RWPE2 (cell line): ENCODE data around the gene TMEM94.

Experiments
- ATAC-seq: fragments of 200-7000 bp; cut with Tn5 transposase; 3 replicates; pipeline ENCODE4 v1.9.1; 2021; ENCODE audit warnings: low read depth
- DNase-seq: peaks from one replicate; pipeline ENCODE4 v3.0.0-alpha.2; 2020; ENCODE audit warnings: low spot score
- H3K27ac ChIP-seq: fragments of 450-650 bp; 2 replicates; pipeline ENCODE4 v1.5.1; 2017; ENCODE audit warnings: mild to moderate bottlenecking; ENCODE audit not compliant: poor library complexity, severe bottlenecking
- H3K27me3 ChIP-seq: fragments of 250-450 bp; sonication (Bioruptor Pico); 2 replicates; pipeline ENCODE4 v1.5.1; 2021; ENCODE audit warnings: mild to moderate bottlenecking, moderate library complexity; ENCODE audit not compliant: insufficient read depth, poor library complexity, severe bottlenecking
- H3K36me3 ChIP-seq: fragments of 250-450 bp; sonication (Bioruptor Pico); 2 replicates; pipeline ENCODE4 v1.5.1; 2020; ENCODE audit warnings: low read depth, mild to moderate bottlenecking, moderate library complexity
- H3K4me1 ChIP-seq: fragments of 250-450 bp; sonication (Bioruptor Pico); 2 replicates; pipeline ENCODE4 v1.5.1; 2021; ENCODE audit warnings: mild to moderate bottlenecking, moderate library complexity; ENCODE audit not compliant: insufficient read depth, poor library complexity, severe bottlenecking
- H3K4me3 ChIP-seq: fragments of 250-450 bp; sonication (Bioruptor Pico); 2 replicates; pipeline ENCODE4 v1.5.1; 2021; ENCODE audit warnings: mild to moderate bottlenecking, moderate library complexity; ENCODE audit not compliant: severe bottlenecking
- H3K9me3 ChIP-seq: fragments of 250-450 bp; sonication (Bioruptor Pico); 2 replicates; pipeline ENCODE4 v1.5.1; 2021; ENCODE audit warnings: mild to moderate bottlenecking, moderate library complexity; ENCODE audit not compliant: severe bottlenecking
- CTCF ChIP-seq: fragments of 450-650 bp; IDR thresholded peaks from one replicate; pipeline ENCODE4 v1.5.1; 2017; ENCODE audit warnings: mild to moderate bottlenecking, moderate library complexity; ENCODE audit not compliant: poor library complexity, severe bottlenecking

The TMEM94 gene

GRCh38 chr17:75482098-75482942 lies 25.9 kb downstream of the TMEM94 start:
- H3K27me3 ChIP-seq, result no peaks in the 10 kb centered on the region
- TF ChIP-seq CTCF, result no peak
- no peak overlapping the region for H3K4me3 ChIP-seq
- ATAC-seq (no peak), DNase-seq (no peak)
- no peak overlapping the region for H3K27ac ChIP-seq
- H3K36me3 ChIP-seq, result no peaks in the 10 kb centered on the region
- H3K4me1 ChIP-seq, result no peaks in the 10 kb centered on the region
- H3K9me3 ChIP-seq, result no peaks in the 10 kb centered on the region

GRCh38 chr17:75485688-75486087 lies 29.3 kb downstream of the TMEM94 start:
- no peaks in the 10 kb centered on the region for H3K4me1 ChIP-seq
- no peaks in the 10 kb centered on the region for H3K36me3 ChIP-seq
- TF ChIP-seq CTCF, result no peak
- ATAC-seq, result no peak
- no peak overlapping the region for H3K4me3 ChIP-seq
- DNase-seq, result no peak
- no peak overlapping the region for H3K27ac ChIP-seq
- H3K27me3 ChIP-seq, result no peaks in the 10 kb centered on the region
- H3K9me3 ChIP-seq, result no peaks in the 10 kb centered on the region

- Histone ChIP-seq H3K27me3 (no peaks in the 10 kb centered on the region), H3K36me3 (no peaks in the 10 kb centered on the region), H3K9me3 (no peaks in the 10 kb centered on the region), H3K4me3 (no peak overlapping the region), H3K4me1 (no peaks in the 10 kb centered on the region), H3K27ac (no peak overlapping the region)
- no peak for TF ChIP-seq CTCF
- no peak for ATAC-seq
- no peak for DNase-seq
Observed at GRCh38 chr17:75486151-75486550, 29.7 kb downstream of the TMEM94 start.

GRCh38 chr17:75486951-75487350 lies 30.5 kb downstream of the TMEM94 start:
- Histone ChIP-seq H3K36me3 (no peaks in the 10 kb centered on the region), H3K4me1 (no peaks in the 10 kb centered on the region), H3K4me3 (no peak overlapping the region), H3K27ac (no peak overlapping the region), H3K9me3 (no peaks in the 10 kb centered on the region), H3K27me3 (no peaks in the 10 kb centered on the region)
- ATAC-seq (no peak), DNase-seq (no peak)
- TF ChIP-seq CTCF, result no peak

GRCh38 chr17:75487351-75488070 lies 31.1 kb downstream of the TMEM94 start:
- ATAC-seq, result no peak
- no peaks in the 10 kb centered on the region; the same call in 1 of the 2 replicates for H3K36me3 ChIP-seq

More at GRCh38 chr17:75487351-75488070, 31.1 kb downstream of the TMEM94 start:
- Histone ChIP-seq H3K4me3 (no peak overlapping the region), H3K27me3 (no peaks in the 10 kb centered on the region), H3K27ac (no peak overlapping the region), H3K9me3 (no peaks in the 10 kb centered on the region), H3K4me1 (no peaks in the 10 kb centered on the region)
- TF ChIP-seq CTCF, result no peak
- DNase-seq, result no peak
